Hippocampal formation (tissue), 2 donors: ENCODE data around the gene HTR4.
A peak's percentile ranks its signal among the peaks of the same experiment; 100 is the strongest.
"Not testable (repeated sequence)": the region's sequence is repeated elsewhere in the genome, so short reads cannot be mapped to it uniquely, and the experiment has no call there.

Source experiments
- DNase-seq, 2 donors: peaks; one replicate each; lab custom pipeline; 2025; lab: John Stamatoyannopoulos, UW

HTR4 gene

GRCh38 chr5:148653836-148654781, at the start of gene HTR4:
TSS of gene HTR4 (minus strand) at chr5:148654527. CDS start at chr5:148637014, 17,513 bp downstream.
- DNase-seq, result no peak

- no peak for DNase-seq
Observed at GRCh38 chr5:148702019-148702596, 47.8 kb upstream of the HTR4 start.

GRCh38 chr5:148699028-148699427, 44.7 kb upstream of the HTR4 start:
- DNase-seq, result no peak

DNA sequence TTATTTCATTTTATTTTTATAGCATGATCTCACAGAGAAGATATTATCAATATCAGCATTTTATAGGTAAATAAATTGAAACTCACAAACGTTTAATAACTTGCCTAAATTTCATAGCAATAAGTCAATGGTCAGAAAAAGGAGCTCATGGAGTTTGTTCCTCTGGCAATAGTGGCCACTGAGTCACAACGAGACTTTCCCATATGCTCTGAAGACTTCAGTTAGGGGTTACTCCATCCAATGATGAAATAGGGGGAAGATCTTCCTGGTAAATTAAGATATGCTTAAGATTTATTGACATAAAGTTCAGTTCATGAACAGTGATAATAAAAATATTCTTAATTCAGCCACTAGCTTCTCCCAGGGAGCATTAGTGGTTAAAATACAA, 43.5 kb upstream of the HTR4 start:
- no peak for DNase-seq

GRCh38 chr5:148697180-148697808, 43.0 kb upstream of the HTR4 start:
- peak in 1 of 2 donors; percentile 9 for DNase-seq

DNA sequence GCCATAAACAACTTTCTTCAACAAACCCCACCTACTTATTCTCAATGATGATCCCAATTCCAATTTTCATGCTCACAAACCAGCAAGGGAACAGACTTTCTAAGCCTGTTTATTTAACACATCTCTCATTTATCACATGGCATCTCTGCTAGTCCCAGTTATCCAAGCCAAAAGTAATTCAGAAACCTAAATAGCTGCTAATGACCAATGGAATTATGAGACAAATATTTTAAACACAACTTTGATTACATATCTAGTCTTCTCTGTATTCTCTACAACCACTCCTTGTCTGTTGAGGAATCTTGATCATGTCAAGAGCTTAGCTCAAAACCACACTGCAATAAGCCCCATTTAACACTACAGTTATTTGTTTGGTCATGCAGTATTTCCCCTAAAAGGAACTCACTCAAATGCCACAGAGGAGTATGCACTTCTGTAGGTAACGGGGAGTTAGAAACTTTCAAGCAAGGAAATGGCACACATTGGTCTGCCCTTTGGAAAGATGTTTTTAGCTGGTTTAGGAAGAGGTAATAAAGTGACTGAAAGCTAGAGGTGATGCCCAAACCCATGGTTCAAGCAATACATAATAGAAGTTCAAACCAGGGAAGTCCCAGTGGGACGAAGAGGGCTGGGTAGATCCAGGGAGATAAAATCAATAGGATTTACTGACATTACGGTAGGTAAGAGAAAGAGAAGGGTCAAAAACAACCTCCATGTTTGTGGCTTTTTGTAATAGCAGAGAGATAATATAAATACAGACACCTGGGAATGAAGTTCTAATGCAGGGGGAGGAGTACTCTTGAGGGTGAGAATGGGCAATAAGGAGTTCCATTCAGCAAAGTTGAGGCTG, 42.1 kb upstream of the HTR4 start:
- no peak for DNase-seq

- DNase-seq, result no peak
Observed at GRCh38 chr5:148690945-148691344, 36.6 kb upstream of the HTR4 start.

- no peak for DNase-seq
Observed at GRCh38 chr5:148688787-148689186, 34.5 kb upstream of the HTR4 start.

GRCh38 chr5:148687871-148688270, 33.5 kb upstream of the HTR4 start:
- DNase-seq, result no peak

DNA sequence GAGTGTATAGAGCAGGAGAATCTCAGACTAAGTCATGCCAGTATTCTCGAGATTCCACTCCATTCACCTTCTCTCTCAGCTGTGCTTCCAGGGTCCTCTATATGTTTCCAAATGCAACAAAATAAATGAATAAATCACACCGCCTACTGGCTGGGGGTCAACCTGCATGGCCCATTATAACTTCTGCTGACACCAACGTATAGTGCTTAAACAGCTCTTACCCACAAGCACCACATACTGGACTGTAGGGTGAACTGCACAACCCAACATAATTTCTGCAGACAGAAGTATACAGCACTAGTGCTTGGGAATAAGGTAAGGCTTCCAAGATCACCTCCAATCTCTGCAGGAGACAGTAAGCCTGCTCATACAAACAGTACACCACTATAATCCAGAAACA, 33.1 kb upstream of the HTR4 start:
- no peak for DNase-seq

DNA sequence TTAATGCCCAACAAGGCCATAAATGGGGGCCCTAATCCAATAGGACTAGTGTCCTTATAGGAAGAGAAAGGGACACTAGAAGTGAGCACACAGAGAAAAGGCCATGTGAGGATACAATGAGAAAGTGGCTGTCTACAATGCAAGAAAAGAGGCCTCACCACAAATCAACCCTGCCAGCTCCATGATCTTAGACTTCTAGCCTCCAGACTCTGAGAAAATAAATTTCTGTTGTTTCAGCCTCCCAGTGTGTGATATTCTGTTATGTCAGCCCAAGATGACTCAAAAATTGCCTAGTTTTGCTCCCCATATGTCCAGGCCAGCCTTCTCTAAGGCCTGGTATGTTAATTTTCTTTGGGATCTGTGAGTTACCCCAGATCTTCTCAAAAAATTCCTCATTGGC, 32.3 kb upstream of the HTR4 start:
- no peak for DNase-seq

DNA sequence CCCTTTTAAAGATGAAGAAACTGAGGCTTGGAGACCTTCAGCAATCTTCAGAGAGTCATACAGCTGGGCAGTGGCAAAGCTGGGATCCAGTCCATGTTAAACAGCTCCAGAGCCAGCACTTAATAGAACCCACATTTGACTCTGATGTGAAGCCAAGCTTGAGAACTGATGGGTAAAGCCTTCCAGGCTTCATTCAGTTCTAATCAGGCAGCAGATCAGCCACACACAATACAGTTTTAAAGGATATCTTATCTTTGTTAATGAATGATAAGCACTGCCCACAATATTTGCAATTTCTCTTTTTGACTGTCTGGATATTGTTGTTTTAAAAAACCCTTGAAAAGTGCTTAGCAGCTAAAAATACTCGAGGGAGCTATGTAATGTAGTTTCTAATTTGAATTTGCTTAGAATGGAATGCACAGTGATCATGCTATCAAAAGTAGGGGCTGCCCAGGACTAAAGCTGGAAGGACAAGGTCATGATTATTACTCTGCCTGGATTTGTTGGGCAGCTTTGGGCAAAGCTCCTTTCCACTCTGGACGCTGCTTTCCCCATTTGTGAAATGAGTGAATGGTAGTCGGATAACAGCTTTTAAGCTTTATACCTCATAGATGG, 31.3 kb upstream of the HTR4 start:
- DNase-seq, result no peak

GRCh38 chr5:148684528-148684927, 30.2 kb upstream of the HTR4 start:
- DNase-seq, result no peak

- DNase-seq, result no peak
Observed at GRCh38 chr5:148683651-148684050, 29.3 kb upstream of the HTR4 start.

GRCh38 chr5:148682058-148683026, 28.0 kb upstream of the HTR4 start:
- DNase-seq, result no peak

- DNase-seq, result no peak
Observed at GRCh38 chr5:148681157-148682057, 27.1 kb upstream of the HTR4 start.

- not testable (repeated sequence) for DNase-seq
Observed at GRCh38 chr5:148673704-148674103, 19.4 kb upstream of the HTR4 start.

DNA sequence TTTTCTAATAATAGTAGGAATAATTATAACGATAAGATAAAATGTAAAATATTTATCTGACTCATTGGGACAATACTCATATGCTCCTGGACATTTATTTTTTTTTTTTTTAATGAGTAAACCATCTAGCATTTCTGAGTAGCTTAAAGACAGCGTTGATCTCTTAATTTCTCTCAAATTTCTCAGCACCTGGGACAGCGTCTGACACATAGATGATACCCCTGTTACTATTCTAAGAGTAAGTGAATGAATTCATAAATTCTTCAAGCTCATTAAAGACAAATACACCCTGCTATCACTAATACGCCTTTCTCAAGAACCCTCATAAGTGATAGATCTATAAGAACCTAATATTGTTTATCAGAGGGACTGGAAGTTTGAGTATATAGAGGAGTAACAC, 12.0 kb upstream of the HTR4 start:
- no peak for DNase-seq

DNA sequence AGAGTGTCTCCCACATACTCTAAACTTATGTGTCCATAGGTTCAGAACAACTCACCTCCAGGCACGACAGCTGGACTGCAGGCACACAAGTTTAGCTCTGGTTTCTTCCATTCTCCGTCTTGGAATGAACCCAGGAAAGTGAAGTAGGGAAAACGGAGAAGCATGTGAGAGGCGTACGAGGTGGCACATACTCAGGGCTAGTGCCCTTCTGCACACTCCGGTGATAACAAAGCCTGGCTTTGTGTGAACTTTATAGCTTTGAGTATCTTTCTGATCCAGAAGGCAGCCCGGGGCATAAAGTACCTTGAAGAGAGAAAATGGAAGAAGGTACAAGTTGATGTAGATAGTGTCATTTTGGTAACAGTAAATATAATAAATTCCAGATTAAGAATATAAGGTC, 11.1 kb upstream of the HTR4 start:
- DNase-seq, result no peak
